IPS DF 6.9 (cell line): ENCODE measurements around the gene RAD51AP2.

Experiments
- DNase-seq: peaks from one replicate; pipeline ENCODE4 v3.0.0-alpha.2; 2013; ENCODE audit warnings: low read depth, low spot score
- H3K27ac ChIP-seq: one replicate; pipeline ENCODE4 v1.5.1; 2013; ENCODE audit warnings: low read length, control low read depth
- H3K27me3 ChIP-seq: 2 replicates; pipeline ENCODE4 v1.6.1; 2013; ENCODE audit warnings: mild to moderate bottlenecking, low read length; ENCODE audit not compliant: control insufficient read depth, insufficient read depth
- H3K36me3 ChIP-seq: 2 replicates; pipeline ENCODE4 v1.6.1; 2013; ENCODE audit warnings: low read length; ENCODE audit not compliant: control insufficient read depth, insufficient read depth
- H3K4me1 ChIP-seq: 2 replicates; pipeline ENCODE4 v1.6.1; 2013; ENCODE audit warnings: low read length; ENCODE audit not compliant: control insufficient read depth, insufficient read depth
- H3K4me3 ChIP-seq: 2 replicates; pipeline ENCODE4 v1.5.1; 2013; ENCODE audit warnings: mild to moderate bottlenecking, low read length
- H3K9me3 ChIP-seq: 2 replicates; pipeline ENCODE4 v1.6.1; 2013; ENCODE audit warnings: low read length, inconsistent platforms; ENCODE audit not compliant: control insufficient read depth, insufficient read depth
- WGBS: extraction: QIAGEN DNeasy Blood & Tissue Kit; methylation state at CpG from one replicate; pipeline ENCODE4 v1.1.7; 2013; ENCODE audit warnings: mixed read lengths, missing lambda C conversion rate; ENCODE audit not compliant: insufficient read length, insufficient coverage; 5-methylcytosine and 5-hydroxymethylcytosine counted together

RAD51AP2 gene

GRCh38 chr2:17538022-17538843, 20.0 kb upstream of the RAD51AP2 start:
- Histone ChIP-seq H3K4me1 (peaks cover 2% of the 10 kb centered on the region; the same call in 1 of the 2 replicates), H3K9me3 (no peaks in the 10 kb centered on the region), H3K4me3 (peak overlapping the region; percentile 44; the same call in 1 of the 2 replicates), H3K36me3 (no peaks in the 10 kb centered on the region), H3K27me3 (no peaks in the 10 kb centered on the region), H3K27ac (no peak overlapping the region)
- no peak for DNase-seq
- WGBS = no CpG with 5 or more reads among the region's 30 CpGs

GRCh38 chr2:17536416-17536815, 18.2 kb upstream of the RAD51AP2 start:
- Histone ChIP-seq H3K27ac (no peak overlapping the region), H3K27me3 (no peaks in the 10 kb centered on the region), H3K4me1 (no peaks in the 10 kb centered on the region; the same call in 1 of the 2 replicates), H3K9me3 (no peaks in the 10 kb centered on the region), H3K4me3 (no peak overlapping the region), H3K36me3 (no peaks in the 10 kb centered on the region)
- no CpG with 5 or more reads among the region's 2 CpGs for WGBS
- no peak for DNase-seq

GRCh38 chr2:17533546-17533945, 15.3 kb upstream of the RAD51AP2 start:
- Histone ChIP-seq H3K27me3 (no peaks in the 10 kb centered on the region), H3K4me1 (no peaks in the 10 kb centered on the region; the same call in 1 of the 2 replicates), H3K9me3 (no peaks in the 10 kb centered on the region), H3K4me3 (no peak overlapping the region), H3K36me3 (no peaks in the 10 kb centered on the region), H3K27ac (no peak overlapping the region)
- no CpG with 5 or more reads among the region's 2 CpGs for WGBS
- DNase-seq = no peak

- no CpG with 5 or more reads among the region's 2 CpGs for WGBS
- H3K9me3 ChIP-seq = no peaks in the 10 kb centered on the region
Measured at GRCh38 chr2:17529771-17530170, 11.5 kb upstream of the RAD51AP2 start.

GRCh38 chr2:17522303-17522702, 4.1 kb upstream of the RAD51AP2 start:
- Histone ChIP-seq H3K9me3 (no peaks in the 10 kb centered on the region), H3K27me3 (no peaks in the 10 kb centered on the region), H3K27ac (no peak overlapping the region), H3K4me3 (no peak overlapping the region), H3K36me3 (no peaks in the 10 kb centered on the region), H3K4me1 (no peaks in the 10 kb centered on the region)
- no peak for DNase-seq
- 100% methylated on average over 1 of the region's 6 CpGs for WGBS

More at GRCh38 chr2:17529771-17530170, 11.5 kb upstream of the RAD51AP2 start:
- Histone ChIP-seq H3K4me3 (no peak overlapping the region), H3K27ac (no peak overlapping the region), H3K4me1 (no peaks in the 10 kb centered on the region), H3K27me3 (no peaks in the 10 kb centered on the region), H3K36me3 (no peaks in the 10 kb centered on the region)
- DNase-seq = no peak

GRCh38 chr2:17521621-17522020, 3.4 kb upstream of the RAD51AP2 start:
- Histone ChIP-seq H3K36me3 (no peaks in the 10 kb centered on the region), H3K27me3 (no peaks in the 10 kb centered on the region), H3K4me3 (no peak overlapping the region), H3K9me3 (no peaks in the 10 kb centered on the region), H3K4me1 (no peaks in the 10 kb centered on the region), H3K27ac (no peak overlapping the region)
- no peak for DNase-seq
- 100% methylated on average over 1 of the region's 2 CpGs for WGBS

- WGBS = no CpG with 5 or more reads among the region's 2 CpGs
- DNase-seq = no peak
- no peak overlapping the region for H3K27ac ChIP-seq
- H3K27me3 ChIP-seq = no peaks in the 10 kb centered on the region
- no peaks in the 10 kb centered on the region for H3K4me1 ChIP-seq
- no peaks in the 10 kb centered on the region for H3K9me3 ChIP-seq
- H3K4me3 ChIP-seq = no peak overlapping the region
- no peaks in the 10 kb centered on the region for H3K36me3 ChIP-seq
Measured at GRCh38 chr2:17520761-17521160, 2.5 kb upstream of the RAD51AP2 start.

GRCh38 chr2:17519486-17519885, 1.2 kb upstream of the RAD51AP2 start:
- Histone ChIP-seq H3K4me1 (no peaks in the 10 kb centered on the region), H3K36me3 (no peaks in the 10 kb centered on the region), H3K27me3 (no peaks in the 10 kb centered on the region), H3K9me3 (no peaks in the 10 kb centered on the region), H3K27ac (no peak overlapping the region), H3K4me3 (no peak overlapping the region)
- no peak for DNase-seq

- no peak for DNase-seq
- Histone ChIP-seq H3K27ac (no peak overlapping the region), H3K4me3 (peak overlapping the region; percentile 45; the same call in 1 of the 2 replicates), H3K27me3 (no peaks in the 10 kb centered on the region), H3K4me1 (no peaks in the 10 kb centered on the region), H3K36me3 (no peaks in the 10 kb centered on the region), H3K9me3 (no peaks in the 10 kb centered on the region)
- WGBS = no CpG with 5 or more reads among the region's 8 CpGs
Measured at GRCh38 chr2:17517481-17518211, 594 bp downstream of the RAD51AP2 start.

GRCh38 chr2:17515652-17516051, 2.6 kb downstream of the RAD51AP2 start:
- Histone ChIP-seq H3K27me3 (no peaks in the 10 kb centered on the region), H3K9me3 (no peaks in the 10 kb centered on the region), H3K4me3 (no peak overlapping the region), H3K4me1 (no peaks in the 10 kb centered on the region), H3K27ac (no peak overlapping the region), H3K36me3 (no peaks in the 10 kb centered on the region)
- DNase-seq = no peak
